Liver (tissue), 3 donors: ENCODE data around the gene IP6K2.

Source experiments
- GABPA ChIP-seq, 2 donors: IDR thresholded peaks in 1 of 2; conservative IDR thresholded peaks in 1 of 2; 2 replicates each; pipeline ENCODE4 v1.6.1; 2016; ENCODE audit warnings: antibody characterized with exemption in 2 of 2, mild to moderate bottlenecking in 1 of 2, moderate library complexity in 1 of 2
- TAF1 ChIP-seq: conservative IDR thresholded peaks from 2 replicates; pipeline ENCODE4 v1.6.1; 2016; ENCODE audit warnings: antibody characterized with exemption, mild to moderate bottlenecking
- TF ChIP-seq, protein P1 (sequence below): fragments of 150-350 bp; IDR thresholded peaks from 2 replicates; pipeline ENCODE4 v1.5.1; 2017; ENCODE audit warnings: improper control_type of control experiment, low read depth, low read length; ENCODE audit not compliant: missing input control
- donor health status: healthy.
- donor health status: healthy.

DNA sequence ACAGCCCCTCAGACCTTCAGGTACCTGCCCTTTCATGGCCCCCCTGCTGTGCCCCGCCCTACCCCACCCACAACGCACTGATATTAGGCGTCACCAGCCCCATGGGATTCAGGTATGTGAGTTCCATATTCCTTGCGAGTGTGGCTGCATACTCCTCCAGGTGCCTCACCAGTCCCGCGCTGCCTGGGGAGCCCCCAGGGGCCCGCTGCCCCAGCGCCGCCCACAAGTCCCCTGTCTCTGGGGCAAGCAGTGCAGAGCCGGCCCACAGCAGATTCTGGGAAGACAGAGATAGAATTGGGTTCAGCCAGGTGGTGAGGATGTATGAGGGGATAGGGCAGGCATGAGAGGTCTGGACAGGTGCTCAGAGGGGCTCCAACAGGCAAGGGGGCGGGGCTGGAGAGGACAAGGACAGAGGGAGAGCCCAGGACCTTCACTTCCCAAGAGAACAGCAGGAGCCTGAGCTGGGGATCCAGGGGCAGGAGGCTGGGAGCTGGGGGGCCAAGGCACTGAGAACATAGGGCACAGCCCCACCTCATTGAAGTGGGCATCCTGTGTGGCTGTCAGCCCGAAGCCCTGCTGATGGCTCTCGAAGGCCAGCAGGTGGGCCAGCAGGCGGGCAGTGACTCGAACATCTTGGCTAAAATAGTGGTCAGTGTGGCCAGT, 68.7 kb downstream of the IP6K2 start:
- TF ChIP-seq, protein P1, sequence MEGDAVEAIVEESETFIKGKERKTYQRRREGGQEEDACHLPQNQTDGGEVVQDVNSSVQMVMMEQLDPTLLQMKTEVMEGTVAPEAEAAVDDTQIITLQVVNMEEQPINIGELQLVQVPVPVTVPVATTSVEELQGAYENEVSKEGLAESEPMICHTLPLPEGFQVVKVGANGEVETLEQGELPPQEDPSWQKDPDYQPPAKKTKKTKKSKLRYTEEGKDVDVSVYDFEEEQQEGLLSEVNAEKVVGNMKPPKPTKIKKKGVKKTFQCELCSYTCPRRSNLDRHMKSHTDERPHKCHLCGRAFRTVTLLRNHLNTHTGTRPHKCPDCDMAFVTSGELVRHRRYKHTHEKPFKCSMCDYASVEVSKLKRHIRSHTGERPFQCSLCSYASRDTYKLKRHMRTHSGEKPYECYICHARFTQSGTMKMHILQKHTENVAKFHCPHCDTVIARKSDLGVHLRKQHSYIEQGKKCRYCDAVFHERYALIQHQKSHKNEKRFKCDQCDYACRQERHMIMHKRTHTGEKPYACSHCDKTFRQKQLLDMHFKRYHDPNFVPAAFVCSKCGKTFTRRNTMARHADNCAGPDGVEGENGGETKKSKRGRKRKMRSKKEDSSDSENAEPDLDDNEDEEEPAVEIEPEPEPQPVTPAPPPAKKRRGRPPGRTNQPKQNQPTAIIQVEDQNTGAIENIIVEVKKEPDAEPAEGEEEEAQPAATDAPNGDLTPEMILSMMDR, result no peak
- TF ChIP-seq GABPA (IDR thresholded peaks at IDR 0.05 in 1 of 2, conservative IDR thresholded peaks at IDR 0.05 in 1 of 2), result no peak
- TF ChIP-seq TAF1, result no peak
